ENCODE results near the gene MRM1. TPM values are rescaled to one million over a fixed set of nuclear protein-coding genes. Genes with fewer than 3 reads are reported as not detected.

Gene MRM1
- polyA plus RNA-seq, 1 donor (not counting 4 experiments of a cell fraction or from before 2014, with no cell fraction given): 3.8 TPM

DNA sequence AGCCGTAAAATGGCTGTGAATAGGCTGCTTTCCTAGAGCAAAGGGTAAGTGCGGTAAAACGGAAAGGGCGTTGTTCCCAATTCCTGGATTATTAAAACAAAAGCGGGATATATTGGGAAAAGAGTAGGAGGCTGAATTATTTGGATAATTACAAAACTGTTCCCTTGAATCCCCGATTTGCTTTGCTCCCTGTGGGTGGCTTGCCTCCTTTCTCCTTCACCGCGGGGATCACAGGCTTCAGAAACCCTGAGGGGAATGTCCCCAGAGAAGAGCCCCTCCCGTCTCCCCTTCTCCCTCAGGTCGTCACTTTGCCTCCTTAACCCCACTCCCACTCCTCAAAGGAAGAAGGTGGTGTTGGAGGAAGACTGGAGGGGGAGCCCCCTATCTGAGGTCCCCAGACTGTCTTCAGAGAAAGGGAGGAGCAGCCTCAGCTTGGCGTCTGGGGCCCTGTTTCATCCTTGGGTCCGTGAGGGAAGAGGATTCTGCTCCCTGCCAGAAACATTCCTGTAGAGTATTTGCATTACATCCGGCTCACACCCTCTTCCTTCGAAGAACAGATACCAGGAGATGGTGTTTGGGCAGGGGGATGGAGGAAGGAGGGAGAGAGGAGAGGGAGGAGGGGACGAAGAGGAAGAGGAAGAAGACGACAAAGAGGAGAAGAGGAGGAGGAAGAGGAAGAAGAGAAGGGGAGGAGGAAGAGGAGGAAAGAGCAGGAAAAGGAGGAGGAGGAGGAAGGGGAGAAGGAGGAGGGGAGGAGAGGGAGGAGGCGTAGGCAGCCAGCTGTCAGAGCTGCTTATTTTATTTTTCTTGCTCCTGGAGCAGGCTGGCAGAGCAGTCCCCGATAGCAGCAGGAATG, 31.8 kb downstream of the MRM1 start:
- H3K27me3 ChIP-seq (ENCODE audit: control insufficient read depth, extremely low read depth, insufficient read depth, low read length): peaks cover 45% of the 10 kb centered on the region

GRCh38 chr17:36640346-36640745, 39.0 kb downstream of the MRM1 start:
- H3K27ac ChIP-seq (ENCODE audit: control insufficient read depth, insufficient read depth, low read length): no peak overlapping the region
- no peaks in the 10 kb centered on the region for H3K9me3 ChIP-seq (ENCODE audit: control insufficient read depth, low read depth, low read length)
- no peak overlapping the region for H2AFZ ChIP-seq (ENCODE audit: control insufficient read depth, low read length)
- H4K20me1 ChIP-seq (ENCODE audit: control insufficient read depth, extremely low read depth, insufficient read depth, low read length): no peaks in the 10 kb centered on the region
- no peaks in the 10 kb centered on the region for H3K79me2 ChIP-seq (ENCODE audit: control insufficient read depth, insufficient read depth, low read length)
- DNase-seq (ENCODE audit: low read depth, low spot score): no peak
- no peaks in the 10 kb centered on the region for H3K36me3 ChIP-seq (ENCODE audit: control insufficient read depth in 2 of 2, extremely low read depth in 1 of 2, insufficient read depth in 2 of 2, low read length in 2 of 2)
- no peaks in the 10 kb centered on the region for H3K9me1 ChIP-seq (ENCODE audit: control insufficient read depth, extremely low read depth, insufficient read depth, low read length)
- no peak overlapping the region for H3K9ac ChIP-seq (ENCODE audit: control insufficient read depth, extremely low read depth, insufficient read depth, low read length)
- no peak overlapping the region for H3K4me3 ChIP-seq (ENCODE audit: control insufficient read depth in 2 of 3, extremely low read depth in 1 of 3, insufficient read depth in 2 of 3, low read depth in 1 of 3, low read length in 3 of 3)
- peaks cover 75% of the 10 kb centered on the region for H3K27me3 ChIP-seq (ENCODE audit: control insufficient read depth, extremely low read depth, insufficient read depth, low read length)
- no peaks in the 10 kb centered on the region for H3K4me1 ChIP-seq (ENCODE audit: control insufficient read depth, extremely low read depth, insufficient read depth, low read length)
- FAIRE-seq: no peak
- H3K4me2 ChIP-seq (ENCODE audit: control insufficient read depth, extremely low read depth, insufficient read depth, low read depth, low read length): no peak overlapping the region
- TF ChIP-seq EZH2 (IDR thresholded peaks at IDR 0.05; ENCODE audit: low read length): peak; percentile 71
- TF ChIP-seq, protein P1, sequence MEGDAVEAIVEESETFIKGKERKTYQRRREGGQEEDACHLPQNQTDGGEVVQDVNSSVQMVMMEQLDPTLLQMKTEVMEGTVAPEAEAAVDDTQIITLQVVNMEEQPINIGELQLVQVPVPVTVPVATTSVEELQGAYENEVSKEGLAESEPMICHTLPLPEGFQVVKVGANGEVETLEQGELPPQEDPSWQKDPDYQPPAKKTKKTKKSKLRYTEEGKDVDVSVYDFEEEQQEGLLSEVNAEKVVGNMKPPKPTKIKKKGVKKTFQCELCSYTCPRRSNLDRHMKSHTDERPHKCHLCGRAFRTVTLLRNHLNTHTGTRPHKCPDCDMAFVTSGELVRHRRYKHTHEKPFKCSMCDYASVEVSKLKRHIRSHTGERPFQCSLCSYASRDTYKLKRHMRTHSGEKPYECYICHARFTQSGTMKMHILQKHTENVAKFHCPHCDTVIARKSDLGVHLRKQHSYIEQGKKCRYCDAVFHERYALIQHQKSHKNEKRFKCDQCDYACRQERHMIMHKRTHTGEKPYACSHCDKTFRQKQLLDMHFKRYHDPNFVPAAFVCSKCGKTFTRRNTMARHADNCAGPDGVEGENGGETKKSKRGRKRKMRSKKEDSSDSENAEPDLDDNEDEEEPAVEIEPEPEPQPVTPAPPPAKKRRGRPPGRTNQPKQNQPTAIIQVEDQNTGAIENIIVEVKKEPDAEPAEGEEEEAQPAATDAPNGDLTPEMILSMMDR (optimal IDR thresholded peaks at IDR 0.05 in 1 of 3, IDR thresholded peaks at IDR 0.05 in 1 of 3, conservative IDR thresholded peaks at IDR 0.05 in 1 of 3; ENCODE audit: extremely low read depth in 1 of 3, insufficient read depth in 2 of 3, low read length in 3 of 3): no peak
- dilution Hi-C loops (cut with MboI; ENCODE audit: extremely low pct_ligation_motif_present, low sequenced_read_pairs): no loop called here

More for the DNA sequence above, 31.8 kb downstream of the MRM1 start:
- Histone ChIP-seq H3K9me1 (ENCODE audit: control insufficient read depth, extremely low read depth, insufficient read depth, low read length) (no peaks in the 10 kb centered on the region), H3K36me3 (ENCODE audit: control insufficient read depth in 2 of 2, extremely low read depth in 1 of 2, insufficient read depth in 2 of 2, low read length in 2 of 2) (no peaks in the 10 kb centered on the region), H3K4me3 (ENCODE audit: control insufficient read depth in 2 of 3, extremely low read depth in 1 of 3, insufficient read depth in 2 of 3, low read depth in 1 of 3, low read length in 3 of 3) (no peak overlapping the region), H3K4me1 (ENCODE audit: control insufficient read depth, extremely low read depth, insufficient read depth, low read length) (no peaks in the 10 kb centered on the region), H3K27ac (ENCODE audit: control insufficient read depth, insufficient read depth, low read length) (no peak overlapping the region), H3K9me3 (ENCODE audit: control insufficient read depth, low read depth, low read length) (no peaks in the 10 kb centered on the region), H2AFZ (ENCODE audit: control insufficient read depth, low read length) (no peak overlapping the region), H3K79me2 (ENCODE audit: control insufficient read depth, insufficient read depth, low read length) (no peaks in the 10 kb centered on the region), H4K20me1 (ENCODE audit: control insufficient read depth, extremely low read depth, insufficient read depth, low read length) (no peaks in the 10 kb centered on the region), H3K4me2 (ENCODE audit: control insufficient read depth, extremely low read depth, insufficient read depth, low read depth, low read length) (no peak overlapping the region), H3K9ac (ENCODE audit: control insufficient read depth, extremely low read depth, insufficient read depth, low read length) (no peak overlapping the region)
- DNase-seq (ENCODE audit: low read depth, low spot score) (no peak), FAIRE-seq (no peak)
- TF ChIP-seq, protein P1 (optimal IDR thresholded peaks at IDR 0.05 in 1 of 3, IDR thresholded peaks at IDR 0.05 in 1 of 3, conservative IDR thresholded peaks at IDR 0.05 in 1 of 3; ENCODE audit: extremely low read depth in 1 of 3, insufficient read depth in 2 of 3, low read length in 3 of 3): no peak
- no peak for TF ChIP-seq EZH2 (IDR thresholded peaks at IDR 0.05; ENCODE audit: low read length)
- dilution Hi-C loops (cut with MboI; ENCODE audit: extremely low pct_ligation_motif_present, low sequenced_read_pairs): no loop called here

Data from keratinocyte (primary cell).